SK-N-MC (cell line): Measurements from ENCODE around the gene CSH2.
A peak's percentile ranks its signal among the peaks of the same experiment; 100 is the strongest.
"Not testable (repeated sequence)": the region's sequence is repeated elsewhere in the genome, so short reads cannot be mapped to it uniquely, and the experiment has no call there.

ENCODE experiments used
- DNase-seq: peaks from one replicate; pipeline ENCODE4 v3.0.0-alpha.2; 2011; ENCODE audit warnings: low read depth, low spot score
- H3K27ac ChIP-seq: fragments of 200-600 bp; sonication (generic); 2 replicates; pipeline ENCODE4 v1.5.1; 2016; ENCODE audit warnings: mixed run types
- H3K36me3 ChIP-seq: fragments of 200-600 bp; sonication (generic); 2 replicates; pipeline ENCODE4 v1.6.1; 2017; ENCODE audit warnings: antibody characterized with exemption, low read length, mixed read lengths; ENCODE audit not compliant: insufficient read depth
- H3K4me3 ChIP-seq: fragments of 200-600 bp; sonication (generic); 2 replicates; pipeline ENCODE4 v1.5.1; 2016
- H3K9ac ChIP-seq: fragments of 200-600 bp; sonication (generic); 2 replicates; pipeline ENCODE4 v1.8.0; 2017; ENCODE audit warnings: mixed run types, mixed read lengths; ENCODE audit not compliant: insufficient read length
- H3K9me3 ChIP-seq: fragments of 200-600 bp; sonication (generic); 2 replicates; pipeline ENCODE4 v1.6.1; 2017; ENCODE audit warnings: low read depth, mild to moderate bottlenecking, antibody characterized with exemption, low read length, moderate library complexity, mixed read lengths
- EZH2 ChIP-seq: fragments of 200-600 bp; sonication (generic); IDR thresholded peaks from one replicate; pipeline ENCODE4 v1.6.1; 2017; ENCODE audit warnings: antibody characterized with exemption
- FOXP2 ChIP-seq: optimal IDR thresholded peaks from 2 replicates; pipeline ENCODE3; 2011; ENCODE audit warnings: mild to moderate bottlenecking, moderate library complexity; ENCODE audit not compliant: insufficient read depth; ENCODE audit errors: extremely low read length, control extremely low read depth
- POLR2AphosphoS5 ChIP-seq: IDR thresholded peaks from 2 replicates; pipeline ENCODE4 v1.6.1; 2012; ENCODE audit warnings: mild to moderate bottlenecking, low read depth, low read length, borderline replicate concordance

CSH2 gene

GRCh38 chr17:63869491-63870291, 3.8 kb downstream of the CSH2 start:
- not testable (repeated sequence) for H3K36me3 ChIP-seq, H3K4me3 ChIP-seq, H3K9me3 ChIP-seq, DNase-seq
- Histone ChIP-seq H3K9ac (peak overlapping the region; percentile 37), H3K27ac (peak overlapping the region; percentile 71; the same call in 1 of the 2 replicates)

DNA sequence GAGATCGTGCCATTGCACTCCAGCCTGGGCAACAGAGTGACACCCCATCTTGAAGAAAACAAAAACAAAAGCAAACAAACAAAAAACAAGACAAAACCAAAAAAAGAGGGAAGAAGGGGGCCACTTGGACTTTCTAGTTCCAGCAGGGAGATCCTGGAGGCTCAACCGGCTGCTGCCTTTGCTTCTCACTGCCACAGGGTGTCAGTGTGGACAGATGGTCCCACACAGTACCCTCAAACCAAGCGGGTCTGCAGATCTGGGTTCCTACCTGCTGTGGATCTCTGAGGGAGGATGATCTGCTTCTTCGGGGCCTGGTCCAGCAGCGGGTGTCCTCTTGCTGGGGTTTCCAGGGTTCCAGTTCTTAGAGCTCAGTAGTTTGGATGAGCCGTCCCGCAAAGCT, 6.9 kb downstream of the CSH2 start:
- not testable (repeated sequence) for H3K27ac ChIP-seq, DNase-seq, H3K9ac ChIP-seq, H3K36me3 ChIP-seq, H3K9me3 ChIP-seq, H3K4me3 ChIP-seq

DNA sequence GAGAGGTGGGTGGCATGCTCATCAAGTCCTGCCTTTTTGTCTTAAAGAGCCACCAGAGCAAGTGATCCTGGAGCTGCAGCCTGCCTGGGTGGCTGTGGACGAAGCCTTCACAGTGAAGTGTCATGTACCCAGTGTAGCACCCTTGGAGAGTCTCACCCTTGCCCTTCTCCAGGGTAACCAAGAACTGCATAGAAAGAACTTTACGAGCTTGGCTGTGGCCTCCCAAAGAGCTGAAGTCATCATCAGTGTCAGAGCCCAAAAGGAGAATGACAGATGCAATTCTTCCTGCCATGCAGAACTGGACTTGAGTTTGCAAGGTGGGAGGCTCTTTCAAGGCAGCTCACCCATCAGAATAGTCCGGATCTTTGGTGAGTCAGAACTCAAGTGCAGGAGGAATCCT, 14.2 kb downstream of the CSH2 start:
- no peak overlapping the region for H3K9ac ChIP-seq
- no peak for DNase-seq
- no peaks in the 10 kb centered on the region for H3K36me3 ChIP-seq

GRCh38 chr17:63856425-63856824, 17.1 kb downstream of the CSH2 start:
- H3K36me3 ChIP-seq, H3K9me3 ChIP-seq, H3K4me3 ChIP-seq, H3K27ac ChIP-seq, DNase-seq, H3K9ac ChIP-seq: not testable (repeated sequence)

More for the DNA sequence above, 14.2 kb downstream of the CSH2 start:
- no peak for TF ChIP-seq EZH2
- TF ChIP-seq FOXP2: no peak
- no peak for TF ChIP-seq POLR2AphosphoS5
- H3K27ac ChIP-seq: no peak overlapping the region
- no peaks in the 10 kb centered on the region for H3K9me3 ChIP-seq
- H3K4me3 ChIP-seq: no peak overlapping the region

- H3K9me3 ChIP-seq: no peaks in the 10 kb centered on the region
- no peak overlapping the region for H3K27ac ChIP-seq
- no peak overlapping the region for H3K9ac ChIP-seq
- no peak overlapping the region for H3K4me3 ChIP-seq
- H3K36me3 ChIP-seq: no peaks in the 10 kb centered on the region
- no peak for DNase-seq
- no peak for TF ChIP-seq EZH2
- no peak for TF ChIP-seq FOXP2
- no peak for TF ChIP-seq POLR2AphosphoS5
These were observed 18.3 kb downstream of the CSH2 start for GRCh38 chr17:63855185-63855584.

DNA sequence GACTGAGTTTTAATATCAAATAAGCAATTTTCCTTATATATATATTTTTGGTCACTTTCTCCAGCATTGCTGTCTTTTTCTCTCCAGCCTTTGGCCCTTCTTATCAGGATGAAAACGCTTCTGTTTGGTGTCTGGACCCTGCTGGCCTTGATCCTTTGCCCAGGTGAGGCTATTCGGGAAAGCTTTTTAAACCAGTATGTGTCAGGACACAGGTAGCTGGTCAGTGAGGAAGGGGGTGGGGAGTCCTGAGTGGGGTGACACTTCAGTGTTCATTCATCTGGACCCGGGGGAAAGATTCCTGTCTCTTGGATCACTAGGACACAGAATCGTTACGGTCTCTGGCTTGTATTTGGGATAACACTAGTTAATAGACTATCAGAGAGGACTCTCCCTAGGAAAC, 18.8 kb downstream of the CSH2 start:
- no peak overlapping the region for H3K9ac ChIP-seq
- no peak overlapping the region for H3K4me3 ChIP-seq
- DNase-seq: no peak
- H3K9me3 ChIP-seq: no peaks in the 10 kb centered on the region
- no peaks in the 10 kb centered on the region for H3K36me3 ChIP-seq
- TF ChIP-seq POLR2AphosphoS5: no peak
- TF ChIP-seq FOXP2: no peak
- TF ChIP-seq EZH2: no peak
- no peak overlapping the region for H3K27ac ChIP-seq

GRCh38 chr17:63853260-63853659, 20.2 kb downstream of the CSH2 start:
- Histone ChIP-seq H3K27ac (no peak overlapping the region), H3K9ac (no peak overlapping the region), H3K36me3 (no peaks in the 10 kb centered on the region), H3K9me3 (no peaks in the 10 kb centered on the region), H3K4me3 (no peak overlapping the region)
- TF ChIP-seq POLR2AphosphoS5 (no peak), EZH2 (no peak), FOXP2 (no peak)
- DNase-seq: no peak

DNA sequence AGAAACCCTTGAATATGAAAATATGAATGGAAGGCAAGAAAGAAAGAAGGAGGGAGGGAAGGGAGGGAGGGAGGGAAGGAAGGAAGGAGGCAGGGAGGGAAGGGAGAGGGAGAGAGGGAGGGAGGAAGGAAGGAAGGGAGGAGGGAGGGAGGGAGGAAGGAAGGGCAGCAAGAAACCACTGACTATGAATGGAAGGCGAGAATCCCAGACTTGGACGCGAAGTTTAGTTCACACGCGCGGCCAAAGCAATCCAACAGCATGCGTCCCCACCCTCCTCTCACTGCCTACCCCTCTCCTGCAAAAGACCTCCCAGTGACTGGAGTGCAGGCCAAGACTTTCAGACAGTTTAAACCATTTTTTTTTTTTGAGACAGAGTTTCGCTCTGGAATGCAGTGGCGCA, 23.1 kb downstream of the CSH2 start:
- DNase-seq: no peak
- no peak overlapping the region for H3K9ac ChIP-seq
- TF ChIP-seq POLR2AphosphoS5: no peak
- TF ChIP-seq EZH2: no peak
- no peak for TF ChIP-seq FOXP2
- H3K36me3 ChIP-seq: no peaks in the 10 kb centered on the region
- H3K9me3 ChIP-seq: no peaks in the 10 kb centered on the region
- no peak overlapping the region for H3K27ac ChIP-seq
- no peak overlapping the region for H3K4me3 ChIP-seq

GRCh38 chr17:63848834-63849689, 24.4 kb downstream of the CSH2 start:
- no peak for TF ChIP-seq FOXP2
- TF ChIP-seq POLR2AphosphoS5: no peak
- TF ChIP-seq EZH2: no peak
- Histone ChIP-seq H3K4me3 (no peak overlapping the region), H3K36me3 (no peaks in the 10 kb centered on the region), H3K27ac (no peak overlapping the region), H3K9me3 (no peaks in the 10 kb centered on the region), H3K9ac (no peak overlapping the region)
- no peak for DNase-seq
